Measurements from ENCODE around the gene AFF2.

AFF2 gene

DNA sequence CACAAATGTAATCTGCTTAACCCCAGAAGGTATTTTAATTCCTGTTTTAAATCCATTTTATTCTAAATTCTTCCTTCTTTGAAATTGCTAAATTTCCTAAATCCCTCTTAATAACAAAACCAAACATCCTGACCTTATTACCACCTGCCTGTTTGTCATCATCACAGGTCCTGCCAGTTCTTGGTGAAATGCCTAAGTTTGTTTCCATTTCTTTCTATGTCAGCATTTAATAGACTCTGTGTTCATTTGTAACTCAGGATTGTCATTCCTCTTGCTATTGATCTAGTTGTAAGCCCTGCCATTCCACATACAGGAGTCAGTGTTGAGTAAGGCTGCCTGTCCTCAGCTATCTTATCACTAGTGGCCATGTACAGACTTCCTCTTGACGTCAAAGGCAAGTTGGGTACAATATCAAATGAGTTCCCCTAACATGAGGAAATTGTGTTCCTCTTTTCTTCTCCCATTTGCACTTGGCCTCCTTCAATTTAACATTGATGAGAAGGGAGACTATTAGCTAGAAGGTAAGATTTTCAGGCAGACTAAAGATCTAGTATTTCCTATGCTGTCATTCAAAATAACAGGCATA is 440.1 kb downstream of the AFF2 start:
- no peak for DNase-seq

DNA sequence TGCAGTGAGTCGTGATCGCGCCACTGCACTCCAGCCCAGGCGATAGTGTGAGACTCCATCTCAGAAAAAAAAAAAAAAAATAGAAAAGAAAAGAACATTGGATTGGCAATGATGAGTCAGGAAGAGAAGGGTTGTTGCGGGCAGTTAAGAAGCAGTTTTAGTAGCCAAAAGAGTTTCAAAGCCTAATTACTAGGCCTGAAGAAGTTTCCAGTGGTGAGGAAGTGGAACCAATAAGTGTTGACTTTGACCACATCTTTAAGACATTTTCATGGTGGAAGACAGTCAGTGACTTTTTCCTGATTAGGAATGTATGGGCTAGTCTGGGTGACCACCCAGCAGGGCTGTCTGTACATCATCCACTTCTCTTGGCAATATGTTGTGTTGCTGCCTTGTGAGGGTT is 442.3 kb downstream of the AFF2 start:
- DNase-seq: no peak

DNA sequence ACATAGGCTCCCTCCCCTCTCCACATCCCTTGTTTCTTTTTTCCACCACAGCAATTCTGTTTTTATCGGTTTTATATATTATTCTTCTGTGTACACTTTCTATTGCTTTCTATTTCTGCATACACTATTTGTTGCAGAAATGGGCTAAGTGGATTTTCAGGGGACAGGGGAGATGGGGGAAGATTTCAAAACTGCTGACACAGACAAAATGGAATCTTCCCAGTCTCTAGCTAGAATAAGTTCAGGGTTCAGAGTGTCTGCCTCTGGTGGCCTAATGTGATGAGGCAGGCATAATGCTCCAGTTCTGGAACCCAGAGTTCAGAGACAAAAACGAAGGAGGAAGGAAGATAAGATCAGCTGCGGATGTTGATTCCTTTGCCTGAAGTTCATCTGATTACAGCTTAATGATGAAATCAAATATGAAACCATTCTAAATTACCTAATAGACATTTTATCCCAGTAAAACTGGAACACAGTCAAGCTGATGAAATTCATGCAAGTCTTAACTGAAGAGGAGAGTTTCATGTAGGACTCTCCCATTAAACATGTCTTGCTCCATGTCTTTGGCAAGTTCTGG is 447.1 kb downstream of the AFF2 start:
- DNase-seq: no peak

DNA sequence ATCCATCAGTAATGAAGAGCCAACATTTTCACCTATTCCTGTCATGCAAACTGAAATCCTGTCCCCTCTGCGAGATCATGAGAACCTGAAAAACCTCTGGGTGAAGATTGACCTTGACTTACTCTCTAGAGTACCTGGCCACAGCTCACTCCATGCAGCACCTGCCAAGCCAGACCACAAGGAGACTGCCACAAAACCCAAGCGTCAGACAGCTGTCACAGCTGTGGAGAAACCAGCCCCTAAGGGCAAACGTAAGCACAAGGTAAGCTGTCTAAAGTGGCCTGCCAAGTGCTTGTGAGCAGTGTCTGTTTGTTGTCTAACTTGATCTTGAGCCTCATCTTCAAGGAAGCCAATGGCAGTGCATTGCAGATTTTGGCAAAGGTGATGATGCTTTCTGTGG is 455.9 kb downstream of the AFF2 start:
- no peak for DNase-seq

DNA sequence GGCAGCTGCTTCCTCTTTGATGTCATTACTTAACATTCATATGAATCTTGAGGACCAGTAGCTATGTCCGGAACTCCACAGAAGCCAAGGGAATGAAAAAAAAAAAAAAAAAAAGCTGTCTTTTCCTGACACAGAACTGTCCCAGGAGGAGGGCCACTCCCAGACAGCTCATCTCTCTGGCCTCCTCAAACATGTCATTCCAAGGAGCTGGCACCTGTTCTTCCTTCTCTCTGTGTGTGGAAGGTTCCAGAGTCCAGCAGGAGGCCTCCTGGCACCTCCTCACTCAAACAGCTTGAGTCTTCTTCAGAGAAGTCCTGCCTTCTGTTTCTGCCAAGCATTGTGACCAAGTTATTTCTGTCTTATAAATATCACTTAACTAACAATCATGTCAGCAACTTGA is 458.5 kb downstream of the AFF2 start:
- DNase-seq: no peak

DNA sequence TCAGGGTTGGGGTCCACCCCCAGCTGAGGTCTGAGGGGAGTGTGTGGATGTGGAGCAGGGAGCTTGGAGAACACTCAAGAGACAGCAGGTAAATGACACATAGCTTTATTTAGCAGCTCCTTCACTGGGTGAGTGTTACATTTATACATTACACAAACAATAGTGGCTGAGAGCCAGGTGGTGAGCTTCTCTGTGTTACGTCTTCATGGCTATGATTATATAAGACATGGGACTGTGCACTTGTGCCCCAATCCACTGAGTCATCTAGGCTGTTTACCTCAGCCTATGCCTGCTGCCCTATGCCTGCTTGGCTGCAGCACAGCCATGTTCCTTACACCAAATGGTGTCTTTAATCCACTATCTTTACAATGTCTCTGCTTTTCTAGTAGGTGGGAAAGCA is 459.6 kb downstream of the AFF2 start:
- no peak for DNase-seq

DNA sequence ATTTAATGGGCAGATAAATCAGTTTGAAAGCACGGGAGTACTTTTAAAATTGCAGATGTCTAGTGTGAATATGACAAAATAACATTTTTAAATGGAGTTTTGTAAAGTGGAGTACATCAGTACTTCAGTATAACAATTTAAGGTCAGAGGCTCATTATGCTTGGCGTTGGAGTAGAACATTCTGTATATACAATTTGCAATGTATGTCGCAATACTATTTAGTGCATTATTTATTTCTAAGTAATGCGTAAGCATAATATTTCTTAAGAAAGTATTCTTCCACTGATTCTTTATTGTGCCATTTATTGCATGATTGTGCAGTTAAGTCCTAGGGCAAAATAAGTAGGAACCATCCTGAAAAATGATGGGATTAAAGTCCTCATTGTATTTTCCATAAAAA is 461.6 kb downstream of the AFF2 start:
- DNase-seq: no peak

DNA sequence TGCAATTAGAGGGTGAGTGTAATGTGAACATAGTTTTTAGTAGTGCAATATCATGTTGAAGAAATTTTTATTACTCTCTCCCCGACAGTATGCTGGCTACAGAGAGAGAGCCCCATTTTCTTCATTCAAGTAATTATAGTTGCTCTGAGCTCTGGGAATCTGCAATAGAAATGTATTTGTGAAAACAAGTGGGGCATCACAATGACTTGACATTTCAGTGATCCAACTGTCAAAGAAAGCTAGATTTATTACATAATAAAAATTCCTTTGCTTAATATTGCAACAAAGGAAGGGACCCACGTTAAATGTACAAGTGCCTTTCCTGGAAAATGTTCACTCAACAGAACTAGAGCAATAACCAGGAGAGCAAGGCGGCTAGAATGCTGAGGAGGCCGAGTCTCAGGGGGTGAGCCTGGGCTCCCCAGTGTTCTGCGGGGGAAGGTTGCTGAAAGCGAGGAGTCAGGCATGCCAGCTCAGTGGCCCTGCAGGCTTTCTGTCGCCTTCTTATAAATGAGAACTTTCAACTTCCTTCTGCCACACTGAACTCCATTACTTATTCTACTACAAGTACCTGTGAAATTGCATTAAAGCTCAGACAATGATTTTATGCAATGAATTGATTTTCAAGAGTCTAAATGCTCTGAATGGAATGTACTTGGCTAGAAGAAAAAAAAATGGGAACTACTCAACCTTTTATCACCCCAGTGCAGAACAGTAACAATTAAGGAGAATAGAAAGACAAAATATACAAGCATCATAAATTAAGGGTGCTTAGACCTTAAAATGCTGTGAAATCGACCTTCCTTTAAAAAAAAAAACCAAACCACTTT is 476.4 kb downstream of the AFF2 start:
- DNase-seq: no peak

DNA sequence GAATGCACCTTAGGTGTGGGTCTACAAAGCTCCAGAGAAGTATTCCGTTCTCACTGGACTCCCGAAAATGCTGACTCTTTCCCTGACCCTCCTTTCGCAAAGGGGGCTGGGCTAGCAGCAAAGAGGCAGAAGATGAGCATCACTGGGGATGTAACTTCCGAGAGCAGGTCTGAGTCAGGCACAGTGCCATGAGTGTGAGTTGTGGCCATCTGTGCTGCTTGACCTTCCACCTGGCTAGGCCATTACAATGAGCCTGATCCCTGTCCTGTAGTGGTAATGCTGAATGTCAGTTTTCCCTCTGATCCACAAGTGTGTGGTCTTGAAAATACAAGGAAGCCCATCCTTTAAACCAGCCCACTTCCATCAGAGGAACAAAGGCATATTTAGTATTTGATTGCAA is 479.4 kb downstream of the AFF2 start:
- DNase-seq: no peak

DNA sequence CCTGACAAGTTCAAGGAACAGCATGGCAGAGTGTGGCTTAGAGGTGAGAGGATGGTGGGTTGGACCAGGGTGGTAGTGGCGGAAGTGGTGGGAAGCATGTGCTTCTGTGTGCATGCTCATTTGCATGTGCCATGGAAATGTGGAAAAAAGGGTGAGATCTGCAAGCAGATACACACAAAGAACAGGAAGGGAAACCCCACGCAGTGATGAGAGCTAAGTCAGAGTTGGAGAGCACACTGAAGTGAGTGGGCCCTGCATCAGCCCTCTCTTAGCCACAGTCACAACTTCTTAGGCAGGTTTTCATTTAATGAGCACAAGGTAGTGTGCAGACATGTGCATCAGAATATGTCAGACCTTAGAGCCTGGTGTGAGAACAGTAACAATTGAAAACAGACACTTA is 483.8 kb downstream of the AFF2 start:
- DNase-seq: no peak

DNA sequence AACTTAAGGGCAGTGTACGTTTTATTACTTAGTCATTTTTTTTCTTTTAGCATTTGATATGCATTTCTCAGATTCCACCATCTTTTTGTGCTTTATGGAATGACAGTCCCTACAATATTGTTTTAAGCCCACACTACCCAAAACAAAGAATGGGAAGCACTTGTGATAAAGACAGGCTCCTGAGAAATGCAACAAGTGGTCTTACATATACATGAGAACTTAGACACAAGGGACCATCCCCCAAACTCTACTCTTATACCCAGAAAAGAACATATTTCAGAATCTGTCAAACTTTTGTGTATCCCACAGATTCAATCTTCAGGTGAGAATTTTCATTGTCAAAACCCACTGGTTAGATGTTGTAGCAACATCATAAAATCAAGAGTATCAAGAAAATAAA is 491.1 kb downstream of the AFF2 start:
- no peak for DNase-seq

DNA sequence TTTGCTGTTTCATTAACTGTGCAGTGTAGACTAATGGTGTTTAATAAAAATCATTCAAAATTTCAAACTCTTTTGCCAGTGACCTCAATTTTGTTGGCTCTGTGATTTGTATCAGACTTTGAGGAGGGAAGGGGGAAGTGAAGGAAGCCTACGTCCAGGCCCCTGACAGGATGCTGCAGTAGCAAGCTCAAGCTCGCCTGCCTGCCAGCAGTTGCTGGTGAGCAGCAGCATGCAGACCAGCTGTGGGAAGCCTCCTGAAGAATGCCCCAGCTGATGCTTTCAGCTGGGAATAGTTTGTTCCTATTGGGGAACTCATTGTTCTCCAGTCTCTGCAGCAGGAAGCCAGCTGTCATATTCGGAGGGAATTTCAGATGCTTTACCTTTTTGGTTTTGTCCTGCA is 495.2 kb downstream of the AFF2 start:
- DNase-seq: no peak

DNA sequence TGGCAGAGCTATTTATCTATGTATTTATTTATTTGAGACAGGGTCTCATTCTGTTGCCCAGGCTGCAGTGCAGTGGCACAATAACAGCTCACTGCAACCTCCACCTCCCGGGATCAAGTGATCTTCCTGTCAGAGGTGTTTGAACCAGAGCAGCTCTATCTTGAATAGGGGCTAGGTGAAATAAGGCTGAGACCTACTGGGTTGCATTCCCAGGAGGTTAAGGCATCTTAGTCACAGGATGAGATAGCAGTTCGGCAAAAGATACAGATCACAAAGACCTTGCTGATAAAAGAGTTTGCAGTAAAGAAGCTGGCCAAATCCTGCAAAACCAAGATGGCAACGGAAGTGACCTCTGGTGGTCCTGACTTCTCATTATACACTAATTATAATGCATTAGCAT is 501.9 kb downstream of the AFF2 start:
- DNase-seq: no peak

DNA sequence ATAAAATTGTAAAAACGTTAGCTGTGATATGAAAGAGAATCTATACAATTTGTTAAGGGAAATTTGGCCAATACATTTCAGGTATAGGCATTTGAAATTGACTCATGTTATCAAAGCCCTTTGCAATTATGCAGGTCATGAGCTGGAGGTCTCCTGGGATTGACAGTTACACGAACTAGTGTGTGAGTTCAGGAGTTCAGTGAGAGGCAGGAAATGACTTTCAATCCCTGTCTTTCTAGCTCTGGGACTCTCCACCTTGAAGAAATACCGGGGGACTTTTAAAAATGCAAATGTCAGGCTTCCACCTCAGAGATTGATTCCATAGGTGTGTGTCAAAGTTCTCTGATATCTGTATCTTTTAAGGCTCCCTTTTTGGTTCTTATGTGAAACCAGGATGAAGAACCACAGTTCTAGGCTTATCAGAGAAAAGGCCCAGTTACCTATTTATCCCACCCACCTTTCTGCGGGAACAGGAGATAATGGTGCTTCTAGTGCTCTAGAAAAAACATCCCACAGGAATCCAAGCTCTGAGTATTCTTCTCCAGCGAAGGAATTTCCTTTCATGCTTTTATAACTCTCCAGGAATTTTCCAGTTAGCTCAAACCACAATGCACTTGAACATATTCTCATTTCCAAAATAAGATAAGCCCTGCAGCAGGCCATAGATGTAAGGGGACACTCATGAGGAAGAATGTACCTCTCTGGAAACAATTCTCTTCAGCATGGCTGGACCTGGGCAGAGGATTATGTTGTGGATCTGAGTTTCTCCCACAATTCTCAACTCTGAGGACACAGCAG is 503.6 kb downstream of the AFF2 start:
- no peak for DNase-seq

DNA sequence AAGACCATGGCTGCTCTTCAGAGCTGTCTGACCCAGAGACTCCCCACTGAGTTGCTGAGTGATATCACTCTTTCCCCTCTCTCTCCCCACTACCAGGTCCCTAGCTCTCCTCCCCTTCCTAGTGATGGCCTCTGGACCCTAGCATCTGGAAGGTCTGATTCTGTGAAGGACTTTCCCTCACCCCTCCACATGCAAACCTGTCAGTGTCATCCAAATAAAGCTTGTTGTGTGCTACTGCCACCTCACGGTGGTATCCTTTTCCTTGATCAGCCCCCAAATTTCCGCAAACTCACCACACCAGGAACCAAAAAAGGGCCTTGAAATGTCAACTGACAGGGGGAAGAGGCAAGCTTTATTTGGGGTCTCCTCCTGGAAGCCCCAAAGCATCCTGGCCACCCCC is 504.5 kb downstream of the AFF2 start:
- no peak for DNase-seq

DNA sequence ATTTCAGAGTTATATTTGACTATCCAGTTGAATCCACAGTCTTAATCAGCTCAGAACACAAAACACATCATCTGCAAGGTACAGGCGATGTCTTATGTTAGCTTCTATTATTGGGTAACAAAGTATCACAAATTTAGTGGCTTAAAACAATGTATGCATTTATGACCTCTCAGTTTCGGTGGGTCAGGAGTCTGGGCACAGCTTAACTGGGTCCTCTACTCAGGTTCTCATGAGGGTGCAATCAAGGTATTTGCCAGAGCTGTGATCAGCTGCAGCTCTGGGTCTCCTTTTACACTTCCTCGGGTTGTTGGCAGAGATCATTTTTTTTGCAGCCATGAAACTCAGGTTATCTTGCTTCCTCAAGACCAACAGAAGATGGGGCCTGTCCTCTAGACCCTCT is 505.8 kb downstream of the AFF2 start:
- no peak for DNase-seq

DNA sequence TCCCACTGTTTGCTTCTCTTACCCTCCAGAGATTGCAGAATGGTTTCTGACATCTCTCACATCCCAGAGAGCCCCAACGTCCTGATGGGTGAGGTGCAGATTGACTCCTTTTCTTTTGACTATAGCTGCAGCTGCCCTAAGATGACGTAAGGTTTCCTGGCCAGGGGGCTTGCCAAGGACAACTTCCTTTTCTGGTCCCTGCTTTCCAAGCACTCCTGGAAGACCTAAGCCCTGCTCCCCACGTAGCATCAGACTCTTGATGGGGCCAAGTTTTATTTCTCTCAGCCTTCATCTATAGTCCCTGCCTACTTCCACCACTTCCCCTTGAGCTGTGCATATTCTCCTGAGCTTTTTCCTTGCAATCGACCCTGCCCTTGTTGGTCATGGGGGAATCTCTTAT is 507.0 kb downstream of the AFF2 start:
- DNase-seq: no peak

DNA sequence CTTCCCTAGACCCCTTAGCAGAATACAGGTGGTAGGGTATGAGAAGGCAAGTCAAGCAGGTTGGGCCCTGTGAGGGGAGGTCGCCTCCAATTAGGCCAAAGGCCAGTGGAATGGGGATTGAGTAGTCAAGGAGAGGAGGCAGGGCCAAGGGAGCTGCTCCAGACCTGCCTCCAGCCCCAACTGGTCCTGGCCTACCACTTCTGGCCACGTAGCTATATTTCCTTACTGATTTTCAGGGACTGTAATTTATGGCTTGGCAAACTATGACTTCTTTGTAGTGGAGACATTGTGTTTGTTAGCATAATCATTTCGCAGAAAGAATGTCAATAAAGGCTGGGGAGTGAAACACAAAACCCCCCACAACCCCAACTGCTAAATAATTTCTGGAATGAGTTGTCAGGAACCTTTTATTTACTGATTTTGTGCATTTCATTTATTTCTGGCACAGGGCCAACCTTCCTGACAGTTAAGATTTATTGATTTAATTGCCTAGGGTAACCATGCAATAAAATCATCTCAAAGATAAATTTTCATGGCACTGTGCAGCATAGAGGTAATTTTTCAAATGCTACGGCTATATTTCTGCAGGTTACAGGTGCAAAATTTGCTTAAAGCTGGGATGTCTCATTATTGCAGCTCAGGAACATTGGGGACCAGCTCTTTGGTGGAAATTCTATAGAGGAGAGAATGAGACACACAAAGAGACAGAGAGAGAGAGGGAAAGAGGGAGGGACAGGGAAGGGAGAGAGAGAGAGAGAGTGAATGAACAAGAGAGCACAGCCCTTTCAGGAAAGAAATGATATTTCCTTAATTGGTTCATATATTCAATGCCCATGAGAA is 509.8 kb downstream of the AFF2 start:
- no peak for DNase-seq

DNA sequence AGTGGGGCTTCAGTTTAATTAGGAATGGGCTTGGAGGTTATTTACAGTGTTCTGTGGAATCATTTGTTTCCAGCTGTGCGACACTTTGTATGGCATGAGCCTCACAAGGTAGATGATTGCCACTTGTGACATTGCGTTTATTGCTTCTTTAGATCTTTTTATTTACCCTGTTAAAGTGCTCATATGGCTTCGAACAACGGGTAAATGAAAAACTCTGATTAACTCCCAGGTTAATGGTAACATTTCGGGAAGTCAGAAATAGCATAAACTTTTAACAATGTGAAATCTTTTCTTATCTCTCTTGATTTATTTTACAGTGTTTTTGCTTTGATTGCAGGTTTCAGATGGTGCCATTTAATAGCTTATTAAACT is 510.4 kb downstream of the AFF2 start:
- no peak for DNase-seq

DNA sequence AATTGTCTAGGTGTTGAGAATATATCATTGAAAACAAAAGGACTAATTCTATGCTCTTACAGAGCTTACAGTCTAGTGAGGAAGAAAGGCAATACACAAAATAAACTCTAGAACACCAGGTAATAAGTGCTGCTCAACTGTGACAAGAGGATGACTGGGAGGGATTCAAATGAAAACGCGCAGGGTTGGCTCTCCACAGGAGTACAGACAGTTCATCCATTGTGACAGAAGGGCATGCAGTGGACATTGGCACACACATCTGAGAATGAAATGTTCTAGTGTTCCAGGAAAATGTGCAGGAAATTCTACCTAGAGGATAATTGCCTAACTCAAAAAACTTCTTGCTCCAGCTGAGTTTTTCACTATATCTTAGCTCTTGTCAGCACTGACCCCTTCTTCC is 512.7 kb downstream of the AFF2 start:
- no peak for DNase-seq

DNA sequence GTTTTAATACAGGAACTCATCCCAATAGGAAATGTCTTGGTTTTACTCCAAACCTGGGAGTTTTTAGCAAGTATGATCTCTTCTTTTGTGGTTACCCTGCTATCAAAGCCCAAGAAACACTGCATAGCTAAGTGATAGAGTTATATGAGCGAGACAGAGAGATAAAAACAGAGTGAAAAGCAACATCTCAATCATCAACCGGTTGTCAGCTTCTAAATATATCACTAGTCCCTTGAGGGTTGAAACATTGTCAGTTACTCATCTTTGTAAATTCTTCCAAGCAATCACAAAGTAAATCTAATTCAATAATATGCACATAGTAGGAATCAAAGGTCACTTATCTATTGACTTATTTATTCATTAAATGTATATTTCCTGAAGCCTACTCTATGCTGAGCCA is 520.7 kb downstream of the AFF2 start:
- DNase-seq: no peak

DNA sequence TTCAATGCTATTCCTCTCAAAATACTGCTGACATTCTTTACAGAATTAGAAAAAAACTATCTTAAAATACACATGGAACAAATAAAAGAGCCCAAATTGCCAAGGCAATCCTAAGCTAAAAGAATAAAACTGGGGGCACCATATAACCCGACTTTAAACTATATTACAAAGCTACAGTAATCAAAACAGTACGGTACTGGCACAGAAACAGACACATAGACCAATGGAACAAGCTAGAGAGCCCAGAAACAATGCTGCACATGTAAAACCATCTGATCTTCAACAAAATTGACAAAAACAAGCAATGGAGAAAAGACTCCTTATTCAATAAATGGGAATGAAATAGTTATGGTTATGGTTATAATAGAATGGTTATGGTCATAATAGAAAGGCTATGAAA is 522.1 kb downstream of the AFF2 start:
- no peak for DNase-seq

DNA sequence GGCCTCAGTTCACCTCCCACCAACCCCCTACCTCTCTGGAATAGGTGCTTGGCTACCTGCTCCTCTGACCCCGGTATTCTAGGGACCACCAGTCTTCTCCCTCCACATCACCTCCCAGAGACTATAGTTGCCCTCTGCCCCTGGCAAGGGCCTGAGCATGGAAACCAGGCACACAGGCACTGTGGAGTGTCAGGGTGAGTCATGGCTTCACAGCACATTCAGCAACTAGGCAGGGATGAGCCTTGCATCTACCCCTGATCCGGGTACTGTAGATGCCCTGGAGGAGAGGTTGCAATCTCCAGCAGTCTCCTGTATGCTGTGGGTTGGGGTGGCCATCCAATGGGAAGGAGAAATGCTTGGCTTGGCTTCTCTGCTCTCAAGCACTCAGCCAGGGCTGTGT is 532.0 kb downstream of the AFF2 start:
- DNase-seq: no peak

All from DMS79 treated with DMSO at 0.1 percent for 48 hours (cell line).